ENCODE data around the gene HNF4A.

- TF ChIP-seq CTCF (IDR thresholded peaks at IDR 0.05): no peak
- TF ChIP-seq POLR2A (IDR thresholded peaks at IDR 0.05): no peak
These were observed 41.1 kb downstream of the HNF4A start for GRCh38 chr20:44396369-44397130.

All from body of pancreas (tissue), 4 donors.